Mucosa of stomach (tissue), 1 donor: ENCODE data around the gene SFTPA2.
"Not testable (repeated sequence)": the region's sequence is repeated elsewhere in the genome, so short reads cannot be mapped to it uniquely, and the experiment has no call there.

Source experiments
- H3K27me3 ChIP-seq: one replicate; pipeline ENCODE4 v1.7.0; 2013; ENCODE audit warnings: mild to moderate bottlenecking, low read length; ENCODE audit not compliant: control insufficient read depth, insufficient read depth
- H3K36me3 ChIP-seq: one replicate; pipeline ENCODE4 v1.7.0; 2013; ENCODE audit warnings: low read length; ENCODE audit not compliant: control insufficient read depth, insufficient read depth
- H3K4me1 ChIP-seq: one replicate; pipeline ENCODE4 v1.7.0; 2013; ENCODE audit warnings: mild to moderate bottlenecking, low read length; ENCODE audit not compliant: control insufficient read depth, insufficient read depth
- H3K4me3 ChIP-seq: one replicate; pipeline ENCODE4 v1.7.0; 2013; ENCODE audit warnings: low read length
- H3K9ac ChIP-seq: one replicate; pipeline ENCODE4 v1.7.0; 2013; ENCODE audit warnings: mild to moderate bottlenecking, low read length, moderate library complexity
- H3K9me3 ChIP-seq: one replicate; pipeline ENCODE4 v1.7.0; 2013; ENCODE audit warnings: mild to moderate bottlenecking, low read length, moderate library complexity; ENCODE audit not compliant: control insufficient read depth
- donor health status: Pancreatic carcinoma.

The SFTPA2 gene

GRCh38 chr10:79560160-79560709 is at the start of gene SFTPA2:
Gene SFTPA2 (minus strand): TSS chr10:79560407. CDS start chr10:79559483, 924 bp downstream.
- no peaks in the 10 kb centered on the region for H3K36me3 ChIP-seq
- H3K4me1 ChIP-seq = peaks cover 18% of the 10 kb centered on the region
- no peak within 1 kb of the TSS for H3K9ac ChIP-seq
- no peak within 1 kb of the TSS for H3K4me3 ChIP-seq
- no peaks in the 10 kb centered on the region for H3K9me3 ChIP-seq
- peaks cover 6% of the 10 kb centered on the region for H3K27me3 ChIP-seq

DNA sequence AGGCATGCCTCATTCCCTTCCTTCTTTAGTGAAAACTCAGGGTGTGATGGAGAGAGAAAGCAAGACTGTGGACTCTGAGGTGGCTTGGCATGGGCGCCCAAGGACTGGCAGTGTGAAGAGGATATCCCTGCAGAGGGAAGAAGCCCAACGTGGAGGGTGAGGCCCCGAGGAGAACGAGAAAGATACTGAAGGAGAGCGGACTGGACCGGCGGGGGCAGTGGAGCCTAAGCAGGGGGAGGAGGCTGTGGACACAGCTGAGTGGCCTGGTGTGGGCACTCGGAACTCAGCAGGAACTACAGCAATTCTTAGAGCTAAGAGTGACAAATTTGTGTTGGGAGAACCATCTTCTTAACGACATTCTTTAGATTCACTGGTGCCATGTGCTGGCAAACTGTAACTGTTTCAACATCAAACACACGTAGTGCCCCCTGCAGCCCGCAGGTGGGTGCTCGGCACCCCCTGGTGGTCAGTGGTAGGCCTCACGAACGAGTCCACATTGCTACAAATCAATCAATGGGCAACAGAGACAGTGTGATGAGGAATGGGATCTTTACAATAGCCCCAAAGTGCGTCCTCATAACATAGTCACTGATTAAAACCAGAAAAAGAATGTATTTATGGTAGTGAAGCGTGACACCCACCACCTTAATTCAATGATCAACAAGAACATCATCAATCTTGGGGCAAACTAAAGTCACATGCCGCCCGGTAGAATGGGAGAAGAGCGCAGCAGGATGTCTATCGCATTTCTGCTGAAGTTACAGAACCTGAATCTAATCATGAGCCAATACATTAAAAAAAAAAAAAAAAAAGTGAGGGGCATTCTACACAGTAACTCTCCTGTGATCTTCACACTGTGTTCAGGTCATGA is 48.5 kb upstream of the SFTPA2 start:
- H3K27me3 ChIP-seq = no peaks in the 10 kb centered on the region
- no peak overlapping the region for H3K4me3 ChIP-seq
- H3K9me3 ChIP-seq = no peaks in the 10 kb centered on the region

DNA sequence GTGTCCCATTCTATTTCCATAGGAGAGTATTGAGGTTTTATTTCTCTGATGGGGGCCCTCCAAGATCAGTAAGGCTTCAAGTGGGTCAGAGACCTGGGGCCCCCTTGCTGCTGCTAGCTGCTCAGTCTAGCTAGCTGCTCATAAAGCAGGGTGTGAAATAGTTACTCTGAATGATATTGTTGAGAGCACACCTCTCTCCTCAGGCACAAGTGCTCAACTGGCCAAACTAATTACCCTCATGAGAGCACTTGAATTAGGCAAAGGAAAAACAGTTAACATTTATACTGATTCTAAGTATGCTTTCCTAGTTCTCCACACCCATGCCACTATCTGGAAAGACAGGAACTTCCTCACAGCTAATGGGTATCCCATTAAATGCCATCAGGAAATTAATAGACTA is 45.1 kb upstream of the SFTPA2 start:
- Histone ChIP-seq H3K36me3 (no peaks in the 10 kb centered on the region), H3K9me3 (no peaks in the 10 kb centered on the region), H3K27me3 (peaks cover 4% of the 10 kb centered on the region), H3K9ac (no peak overlapping the region), H3K4me1 (no peaks in the 10 kb centered on the region), H3K4me3 (no peak overlapping the region)

More for the DNA sequence above, 48.5 kb upstream of the SFTPA2 start:
- Histone ChIP-seq H3K4me1 (no peaks in the 10 kb centered on the region), H3K36me3 (no peaks in the 10 kb centered on the region), H3K9ac (no peak overlapping the region)

GRCh38 chr10:79604294-79604693 is 44.1 kb upstream of the SFTPA2 start:
- H3K27me3 ChIP-seq = peaks cover 4% of the 10 kb centered on the region
- no peak overlapping the region for H3K4me3 ChIP-seq
- H3K36me3 ChIP-seq = no peaks in the 10 kb centered on the region
- no peaks in the 10 kb centered on the region for H3K9me3 ChIP-seq
- no peaks in the 10 kb centered on the region for H3K4me1 ChIP-seq
- H3K9ac ChIP-seq = no peak overlapping the region

DNA sequence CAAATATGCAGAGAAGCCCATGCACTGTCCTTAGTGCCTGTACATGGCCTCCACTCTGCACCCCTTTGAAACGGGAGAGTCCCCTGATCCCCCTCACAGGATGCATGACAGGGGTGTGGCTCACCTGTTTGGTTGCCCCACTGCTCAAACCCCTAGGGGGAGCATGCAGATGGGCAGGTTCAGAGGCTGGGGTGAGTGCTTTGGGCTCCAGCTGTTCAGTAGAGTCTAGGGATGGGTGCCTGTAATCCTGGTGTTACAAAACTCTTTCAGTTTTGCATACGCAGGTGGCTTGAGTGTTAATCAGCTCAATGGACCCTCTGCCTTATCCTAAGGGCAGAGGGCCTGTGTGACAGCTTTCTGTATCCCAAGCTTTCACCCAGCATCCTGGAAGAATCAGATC is 42.7 kb upstream of the SFTPA2 start:
- H3K4me3 ChIP-seq = no peak overlapping the region
- no peak overlapping the region for H3K9ac ChIP-seq
- no peaks in the 10 kb centered on the region for H3K9me3 ChIP-seq
- H3K36me3 ChIP-seq = no peaks in the 10 kb centered on the region
- H3K4me1 ChIP-seq = no peaks in the 10 kb centered on the region
- H3K27me3 ChIP-seq = peaks cover 4% of the 10 kb centered on the region

DNA sequence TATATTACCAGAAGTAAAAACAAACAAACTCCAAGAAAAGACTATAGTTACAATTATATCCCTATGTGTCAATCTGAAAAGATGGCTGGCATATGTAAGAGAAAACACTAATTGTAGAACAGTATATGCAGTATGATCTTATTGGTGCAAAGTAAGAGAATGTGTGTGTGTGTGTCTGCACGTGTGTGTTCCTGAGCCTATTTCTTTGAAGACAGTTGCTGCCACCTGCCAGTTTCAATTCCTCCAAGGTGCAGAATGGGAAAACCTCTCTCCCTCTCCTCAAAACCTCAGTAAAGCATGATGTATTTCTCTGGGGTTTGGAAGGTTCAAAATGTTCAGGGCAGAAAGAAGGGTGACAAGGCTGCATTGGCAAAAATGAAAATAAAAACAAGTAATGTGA is 41.7 kb upstream of the SFTPA2 start:
- H3K4me3 ChIP-seq = no peak overlapping the region
- H3K9me3 ChIP-seq = no peaks in the 10 kb centered on the region
- H3K27me3 ChIP-seq = peaks cover 4% of the 10 kb centered on the region
- H3K36me3 ChIP-seq = no peaks in the 10 kb centered on the region
- no peaks in the 10 kb centered on the region for H3K4me1 ChIP-seq
- H3K9ac ChIP-seq = no peak overlapping the region

DNA sequence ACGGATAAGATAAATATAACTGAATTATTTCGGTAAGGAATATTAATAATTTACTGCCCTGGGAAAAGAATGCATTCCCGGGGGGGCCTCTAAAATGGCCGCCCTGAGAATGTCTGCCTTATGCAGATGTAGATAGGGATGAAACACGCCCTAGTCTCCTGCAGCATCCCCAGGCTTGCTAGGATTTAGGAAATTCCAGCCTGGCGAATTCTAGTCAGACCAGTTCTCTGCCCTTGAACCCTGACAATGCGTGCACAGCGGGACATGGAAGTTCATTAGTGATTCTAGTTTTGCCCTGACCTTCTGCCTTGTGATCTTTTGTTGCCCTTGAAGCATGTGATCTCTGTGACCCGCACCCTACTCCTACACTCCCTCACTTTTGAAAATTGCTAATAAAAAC is 39.4 kb upstream of the SFTPA2 start:
- H3K4me3 ChIP-seq, H3K9me3 ChIP-seq, H3K4me1 ChIP-seq, H3K9ac ChIP-seq, H3K36me3 ChIP-seq, H3K27me3 ChIP-seq: not testable (repeated sequence)

DNA sequence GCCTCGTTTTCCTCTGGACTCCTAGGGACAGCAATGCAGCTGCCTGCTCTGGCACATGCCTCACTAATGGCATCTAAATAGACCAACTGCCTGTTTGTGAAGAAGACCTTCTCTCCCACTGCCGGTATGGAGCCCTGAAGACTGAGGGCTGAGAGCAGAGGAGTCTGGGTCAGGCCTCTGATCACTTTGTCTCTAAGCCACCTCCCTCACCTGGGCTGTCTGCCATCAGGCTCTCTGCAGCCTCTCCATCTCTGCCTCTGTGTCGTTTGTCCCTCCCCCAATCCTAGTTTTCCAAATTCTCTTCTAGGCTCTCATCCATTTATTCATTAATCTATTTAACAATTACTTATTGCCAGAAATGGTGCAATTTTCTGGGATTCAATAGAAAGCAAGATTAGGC is 35.3 kb upstream of the SFTPA2 start:
- Histone ChIP-seq H3K9ac (no peak overlapping the region), H3K9me3 (no peaks in the 10 kb centered on the region), H3K36me3 (no peaks in the 10 kb centered on the region), H3K4me3 (no peak overlapping the region), H3K27me3 (peaks cover 2% of the 10 kb centered on the region), H3K4me1 (no peaks in the 10 kb centered on the region)

GRCh38 chr10:79594565-79594964 is 34.4 kb upstream of the SFTPA2 start:
- not testable (repeated sequence) for H3K4me1 ChIP-seq

GRCh38 chr10:79593377-79593776 is 33.2 kb upstream of the SFTPA2 start:
- no peaks in the 10 kb centered on the region for H3K36me3 ChIP-seq
- no peak overlapping the region for H3K4me3 ChIP-seq
- H3K9ac ChIP-seq = no peak overlapping the region
- no peaks in the 10 kb centered on the region for H3K4me1 ChIP-seq
- H3K27me3 ChIP-seq = no peaks in the 10 kb centered on the region
- H3K9me3 ChIP-seq = no peaks in the 10 kb centered on the region

More at GRCh38 chr10:79594565-79594964, 34.4 kb upstream of the SFTPA2 start:
- H3K9ac ChIP-seq, H3K27me3 ChIP-seq, H3K36me3 ChIP-seq, H3K9me3 ChIP-seq, H3K4me3 ChIP-seq: not testable (repeated sequence)

DNA sequence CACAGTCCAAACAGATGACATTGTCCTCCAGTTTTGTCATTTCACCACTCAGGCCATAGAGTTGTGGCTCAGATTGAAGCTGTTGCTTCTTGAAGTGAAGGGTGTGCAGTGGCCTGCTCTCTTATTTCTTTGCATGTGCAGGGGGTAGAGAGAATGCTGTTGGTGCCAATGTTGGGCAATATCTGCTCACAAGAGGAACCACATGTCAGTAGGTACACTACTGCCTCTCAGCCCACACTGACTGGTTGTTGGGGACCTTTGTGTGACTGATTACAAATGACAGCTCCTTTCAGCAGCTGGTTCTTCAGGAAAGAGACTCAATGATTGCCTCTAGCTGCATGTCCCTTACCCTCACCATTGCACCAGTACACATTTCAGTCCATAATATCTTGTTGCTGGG is 28.6 kb upstream of the SFTPA2 start:
- Histone ChIP-seq H3K36me3 (no peaks in the 10 kb centered on the region), H3K27me3 (peaks cover 4% of the 10 kb centered on the region), H3K9me3 (no peaks in the 10 kb centered on the region), H3K9ac (no peak overlapping the region), H3K4me1 (no peaks in the 10 kb centered on the region), H3K4me3 (no peak overlapping the region)

DNA sequence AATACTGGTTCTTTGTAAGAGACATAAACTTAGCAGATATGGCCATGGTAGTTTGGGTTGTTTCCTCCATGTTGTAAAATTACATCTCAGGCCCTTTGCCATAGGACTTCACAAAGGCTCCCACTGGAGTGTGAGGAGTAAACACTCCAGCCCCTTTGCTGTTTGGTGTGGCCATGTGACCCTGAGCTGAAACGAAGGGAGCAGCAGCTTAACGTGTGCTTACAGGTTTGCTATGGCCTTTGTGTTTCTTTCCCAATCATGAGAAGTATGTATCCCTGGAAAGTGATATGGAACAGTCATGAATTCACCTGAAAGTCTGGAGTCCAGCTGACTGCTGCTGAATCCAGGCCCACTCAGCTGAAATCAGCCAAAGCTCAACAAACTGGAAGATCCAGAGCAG is 26.7 kb upstream of the SFTPA2 start:
- peaks cover 4% of the 10 kb centered on the region for H3K27me3 ChIP-seq
- H3K36me3 ChIP-seq = no peaks in the 10 kb centered on the region
- no peak overlapping the region for H3K9ac ChIP-seq
- no peaks in the 10 kb centered on the region for H3K4me1 ChIP-seq
- H3K9me3 ChIP-seq = no peaks in the 10 kb centered on the region
- no peak overlapping the region for H3K4me3 ChIP-seq
